Activated naive CD8-positive, alpha-beta T cell treated with anti-CD3 and anti-CD28 coated beads for 36 hours (primary cell): ENCODE data around the gene TNRC6C. TPM values are rescaled to one million over a fixed set of nuclear protein-coding genes. Genes with fewer than 3 reads are reported as not detected.

Source experiments
- DNase-seq: peaks from one replicate; pipeline ENCODE4 v3.0.0; 2021
- H3K27ac Mint-ChIP-seq: one replicate; pipeline ENCODE4 v1.8.0; 2022; ENCODE audit warnings: mild to moderate bottlenecking, moderate library complexity, mixed read lengths
- H3K27me3 Mint-ChIP-seq: one replicate; pipeline ENCODE4 v1.8.0; 2022; ENCODE audit warnings: mild to moderate bottlenecking, mixed read lengths
- H3K36me3 Mint-ChIP-seq: one replicate; pipeline ENCODE4 v1.8.0; 2021; ENCODE audit warnings: mild to moderate bottlenecking, mixed read lengths
- H3K4me1 Mint-ChIP-seq: one replicate; pipeline ENCODE4 v1.8.0; 2021; ENCODE audit warnings: mixed read lengths
- H3K4me3 Mint-ChIP-seq: one replicate; pipeline ENCODE4 v1.8.0; 2022; ENCODE audit warnings: mild to moderate bottlenecking, moderate library complexity, mixed read lengths
- H3K9me3 Mint-ChIP-seq: one replicate; pipeline ENCODE4 v1.8.0; 2022; ENCODE audit warnings: mixed read lengths
- total RNA-seq, 2 experiments: library from RNA; stranded (reverse); gene quantifications; one replicate each; pipeline ENCODE4 v1.2.3, GENCODE V29; 2021

The TNRC6C gene
- total RNA-seq, 2 experiments from 2014 or later: 16.2 to 19.2 TPM

DNA sequence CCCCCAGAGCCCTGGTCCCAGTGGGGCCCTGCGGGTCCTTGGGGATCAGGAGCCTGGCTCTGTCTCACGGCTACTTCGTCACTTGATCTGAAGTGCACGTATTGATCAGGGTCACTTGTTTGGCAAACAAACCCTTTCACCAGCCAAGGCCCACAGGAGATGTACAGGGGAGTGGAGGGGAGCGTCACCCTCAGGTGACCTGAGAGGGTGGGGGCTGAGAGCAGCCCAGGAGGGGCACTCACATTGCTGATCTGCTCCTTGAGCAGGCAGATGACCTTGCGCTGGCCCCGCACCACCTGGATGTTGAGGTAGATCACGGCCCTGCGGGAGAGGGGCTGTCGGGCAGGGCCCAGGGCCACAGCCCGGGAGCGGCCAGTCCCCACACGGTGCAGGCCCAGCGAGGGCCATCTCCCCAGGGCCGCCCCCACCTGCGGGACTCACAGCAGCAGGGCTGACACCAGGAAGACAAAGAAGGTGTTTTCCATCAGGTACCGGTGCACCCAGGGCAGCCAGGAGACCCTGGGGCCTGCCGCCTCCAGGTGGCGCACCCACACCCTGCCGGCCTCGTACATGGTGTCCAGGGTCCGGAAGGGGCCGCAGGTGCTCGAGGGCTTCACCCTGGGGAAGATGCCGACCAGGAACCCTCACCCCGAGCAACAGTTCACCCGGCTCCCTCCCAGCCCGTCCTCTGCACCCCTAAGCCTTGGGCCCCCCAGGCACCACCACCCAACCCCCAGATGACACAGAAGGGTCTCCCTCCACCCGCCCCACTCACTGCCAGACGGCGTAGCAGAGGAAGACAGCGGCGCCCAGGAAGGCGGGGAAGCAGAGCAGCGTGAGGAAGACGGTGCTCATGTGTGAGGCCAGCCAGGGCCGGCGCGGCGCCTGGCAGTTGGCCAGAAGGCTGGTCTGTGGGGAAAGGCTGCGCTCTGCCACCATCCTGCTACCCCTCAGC, 158.8 kb downstream of the TNRC6C start:
- no peak for DNase-seq
- Mint-ChIP-seq H3K27ac (peak overlapping the region; percentile 51), H3K27me3 (no peaks in the 10 kb centered on the region), H3K4me3 (no peak overlapping the region), H3K4me1 (peaks cover 53% of the 10 kb centered on the region), H3K9me3 (no peaks in the 10 kb centered on the region), H3K36me3 (peaks cover 48% of the 10 kb centered on the region)

DNA sequence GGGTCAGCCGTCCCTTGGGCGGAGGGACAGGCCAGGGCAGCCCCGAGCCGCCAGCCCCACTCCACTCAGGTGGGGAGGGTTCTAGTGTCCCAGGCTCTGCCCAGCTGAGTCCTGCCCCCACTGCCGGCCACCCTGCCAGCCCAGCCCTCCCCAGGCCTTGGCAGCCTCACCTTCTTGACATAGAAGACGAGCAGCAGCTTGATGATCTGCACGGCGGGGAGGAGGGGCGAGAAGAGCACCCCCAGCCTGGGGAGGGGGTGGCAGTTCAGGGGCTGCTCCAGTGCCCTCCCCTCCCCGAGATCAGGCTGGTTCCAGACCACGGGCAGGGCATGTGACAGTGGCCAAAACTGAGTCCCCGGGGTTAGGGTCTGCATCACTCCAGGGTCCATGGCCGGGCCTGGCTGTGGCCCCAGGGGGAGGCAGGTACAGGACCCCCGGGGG, 160.3 kb downstream of the TNRC6C start:
- H3K27me3 Mint-ChIP-seq: no peaks in the 10 kb centered on the region

DNA sequence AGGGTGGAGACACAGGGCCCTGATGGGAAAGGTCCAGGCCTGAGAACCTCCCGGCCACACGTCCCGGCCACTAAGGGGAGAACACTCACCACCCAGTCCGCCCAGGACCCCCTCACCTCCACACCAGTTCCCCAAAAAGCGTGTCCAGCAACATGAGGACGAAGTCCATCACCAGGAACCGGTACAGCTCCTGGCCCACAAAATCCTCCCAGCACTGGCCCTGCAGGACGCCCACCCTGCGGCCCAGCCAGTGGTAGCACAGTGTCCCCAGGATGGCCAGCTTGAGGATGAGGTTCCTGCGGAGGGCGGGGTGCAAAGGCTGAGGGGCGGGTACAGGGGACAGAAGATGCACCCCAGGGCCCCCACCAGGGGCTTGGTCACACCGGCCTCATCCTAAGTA, 162.0 kb downstream of the TNRC6C start:
- Mint-ChIP-seq H3K9me3 (no peaks in the 10 kb centered on the region), H3K36me3 (peaks cover 49% of the 10 kb centered on the region), H3K4me1 (peaks cover 48% of the 10 kb centered on the region)

More for the DNA sequence above, 160.3 kb downstream of the TNRC6C start:
- H3K9me3 Mint-ChIP-seq: no peaks in the 10 kb centered on the region
- DNase-seq: no peak
- H3K27ac Mint-ChIP-seq: no peak overlapping the region
- no peak overlapping the region for H3K4me3 Mint-ChIP-seq
- H3K36me3 Mint-ChIP-seq: peaks cover 55% of the 10 kb centered on the region
- H3K4me1 Mint-ChIP-seq: peaks cover 54% of the 10 kb centered on the region

DNA sequence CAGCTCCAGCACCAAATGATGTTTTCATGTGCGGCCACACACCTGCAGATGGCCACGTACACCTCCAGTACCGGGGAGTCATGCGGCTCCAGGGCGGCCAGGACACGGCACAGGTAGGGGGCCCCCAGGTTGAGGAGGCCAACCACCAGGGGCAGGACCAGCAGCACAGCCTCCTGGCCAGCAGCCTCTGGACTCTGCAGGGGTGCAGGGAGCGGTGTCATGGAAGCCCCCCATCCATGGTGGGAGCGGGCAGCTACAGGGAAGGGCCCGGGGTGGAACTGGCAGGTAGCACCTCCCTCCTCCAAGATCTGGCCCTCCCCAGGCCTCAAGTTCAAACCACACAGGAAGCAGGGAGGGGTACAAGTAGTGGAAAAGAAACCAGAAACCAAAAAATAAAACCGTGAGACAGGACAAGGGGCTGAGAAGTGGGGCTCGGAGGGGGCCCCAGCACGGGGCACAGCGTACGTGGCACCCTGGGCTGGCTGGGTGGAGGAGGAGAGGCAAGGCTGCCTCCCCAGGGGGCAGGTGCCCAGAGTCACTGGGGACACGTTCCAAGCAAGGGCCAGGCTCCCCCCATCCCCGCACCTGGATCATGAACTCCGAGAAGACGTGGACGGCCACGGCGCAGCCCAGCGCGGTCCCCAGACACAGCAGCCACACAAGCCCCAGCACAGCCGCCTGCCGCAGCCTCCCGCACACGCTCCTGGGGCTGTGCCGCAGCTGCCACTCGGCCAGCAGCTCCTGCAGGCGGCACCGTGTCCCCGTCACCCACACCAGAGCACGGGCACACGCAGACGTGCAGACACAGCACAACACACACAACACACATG, 162.7 kb downstream of the TNRC6C start:
- peak overlapping the region; percentile 93 for H3K27ac Mint-ChIP-seq
- H3K9me3 Mint-ChIP-seq: no peaks in the 10 kb centered on the region
- no peaks in the 10 kb centered on the region for H3K27me3 Mint-ChIP-seq
- peaks cover 51% of the 10 kb centered on the region for H3K4me1 Mint-ChIP-seq
- DNase-seq: peak; percentile 65
- peak overlapping the region; percentile 81 for H3K4me3 Mint-ChIP-seq
- peaks cover 51% of the 10 kb centered on the region for H3K36me3 Mint-ChIP-seq

More for the DNA sequence above, 162.0 kb downstream of the TNRC6C start:
- Mint-ChIP-seq H3K4me3 (peak overlapping the region; percentile 81), H3K27ac (peak overlapping the region; percentile 25), H3K27me3 (no peaks in the 10 kb centered on the region)
- no peak for DNase-seq

GRCh38 chr17:78121801-78122215, 163.3 kb downstream of the TNRC6C start:
- DNase-seq: no peak
- Mint-ChIP-seq H3K27ac (peak overlapping the region; percentile 93), H3K4me3 (peak overlapping the region; percentile 81), H3K9me3 (no peaks in the 10 kb centered on the region), H3K4me1 (peaks cover 55% of the 10 kb centered on the region), H3K27me3 (no peaks in the 10 kb centered on the region), H3K36me3 (peaks cover 54% of the 10 kb centered on the region)

GRCh38 chr17:78122216-78122930, 163.9 kb downstream of the TNRC6C start:
- Mint-ChIP-seq H3K9me3 (no peaks in the 10 kb centered on the region), H3K27me3 (no peaks in the 10 kb centered on the region), H3K4me1 (peaks cover 58% of the 10 kb centered on the region), H3K27ac (peak overlapping the region; percentile 93), H3K4me3 (peak overlapping the region; percentile 81), H3K36me3 (peaks cover 55% of the 10 kb centered on the region)
- no peak for DNase-seq

- DNase-seq: no peak
- Mint-ChIP-seq H3K27ac (peak overlapping the region; percentile 93), H3K9me3 (no peaks in the 10 kb centered on the region), H3K36me3 (peaks cover 51% of the 10 kb centered on the region), H3K27me3 (no peaks in the 10 kb centered on the region), H3K4me3 (peak overlapping the region; percentile 81), H3K4me1 (peaks cover 53% of the 10 kb centered on the region)
Measured at GRCh38 chr17:78122931-78123249, 164.4 kb downstream of the TNRC6C start.

- H3K4me3 Mint-ChIP-seq: peak overlapping the region; percentile 90
- no peaks in the 10 kb centered on the region for H3K27me3 Mint-ChIP-seq
- H3K4me1 Mint-ChIP-seq: peaks cover 50% of the 10 kb centered on the region
- DNase-seq: no peak
- H3K27ac Mint-ChIP-seq: peak overlapping the region; percentile 93
- peaks cover 49% of the 10 kb centered on the region for H3K36me3 Mint-ChIP-seq
- H3K9me3 Mint-ChIP-seq: no peaks in the 10 kb centered on the region
Measured at GRCh38 chr17:78123258-78123929, 164.9 kb downstream of the TNRC6C start.

GRCh38 chr17:78124081-78124835, 165.8 kb downstream of the TNRC6C start:
- H3K4me3 Mint-ChIP-seq: peak overlapping the region; percentile 90
- H3K9me3 Mint-ChIP-seq: no peaks in the 10 kb centered on the region
- H3K4me1 Mint-ChIP-seq: peaks cover 54% of the 10 kb centered on the region
- H3K27me3 Mint-ChIP-seq: no peaks in the 10 kb centered on the region
- peak; percentile 44 for DNase-seq
- H3K36me3 Mint-ChIP-seq: peaks cover 49% of the 10 kb centered on the region
- H3K27ac Mint-ChIP-seq: peak overlapping the region; percentile 55

- H3K36me3 Mint-ChIP-seq: peaks cover 48% of the 10 kb centered on the region
- H3K27me3 Mint-ChIP-seq: no peaks in the 10 kb centered on the region
Measured at GRCh38 chr17:78124836-78125137, 166.3 kb downstream of the TNRC6C start.

DNA sequence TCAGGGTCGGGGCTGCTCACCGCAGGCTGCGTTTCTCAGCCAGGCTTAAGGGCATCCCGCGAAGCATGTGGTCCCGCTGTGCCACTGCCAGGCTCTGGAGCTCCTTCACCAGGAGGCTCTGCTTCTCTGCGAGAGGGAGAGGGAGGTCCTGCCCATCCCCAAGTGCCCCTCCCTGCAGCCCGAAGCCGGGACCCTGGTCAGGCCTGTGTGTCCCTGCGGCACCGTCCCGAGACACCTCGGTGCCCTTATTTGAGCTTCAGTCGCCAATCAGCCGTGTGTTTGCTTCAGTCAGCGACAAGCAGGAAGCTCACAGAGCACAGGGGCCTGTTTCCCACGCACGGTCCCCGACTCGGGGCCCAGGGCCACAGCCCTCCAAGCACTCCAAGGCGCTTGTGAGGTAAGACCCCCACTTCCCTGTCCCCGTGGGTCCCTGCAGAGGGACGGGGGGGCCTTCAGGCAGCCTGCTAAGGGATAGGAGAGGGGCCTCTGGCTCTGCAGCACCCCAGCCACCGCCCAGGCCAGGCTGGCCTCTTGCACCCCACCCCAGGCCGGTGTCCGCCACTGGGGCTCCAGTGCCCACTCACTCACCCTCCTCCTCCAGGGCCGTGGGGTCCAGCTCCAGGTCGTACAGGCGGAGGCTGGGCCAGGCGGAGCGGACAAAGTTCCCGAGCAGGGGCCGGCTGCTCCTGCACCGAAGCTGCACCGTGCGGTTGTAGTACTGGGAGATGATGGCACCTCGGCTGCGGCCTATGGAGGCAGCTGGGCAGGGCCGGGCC, 166.8 kb downstream of the TNRC6C start:
- peaks cover 45% of the 10 kb centered on the region for H3K36me3 Mint-ChIP-seq
- H3K4me1 Mint-ChIP-seq: peaks cover 58% of the 10 kb centered on the region
- H3K27ac Mint-ChIP-seq: peak overlapping the region; percentile 66
- DNase-seq: peak; percentile 50
- H3K27me3 Mint-ChIP-seq: no peaks in the 10 kb centered on the region
- peak overlapping the region; percentile 90 for H3K4me3 Mint-ChIP-seq
- no peaks in the 10 kb centered on the region for H3K9me3 Mint-ChIP-seq

More at GRCh38 chr17:78124836-78125137, 166.3 kb downstream of the TNRC6C start:
- H3K4me1 Mint-ChIP-seq: peaks cover 57% of the 10 kb centered on the region
- H3K9me3 Mint-ChIP-seq: no peaks in the 10 kb centered on the region
- DNase-seq: no peak
- peak overlapping the region; percentile 66 for H3K27ac Mint-ChIP-seq
- peak overlapping the region; percentile 90 for H3K4me3 Mint-ChIP-seq

DNA sequence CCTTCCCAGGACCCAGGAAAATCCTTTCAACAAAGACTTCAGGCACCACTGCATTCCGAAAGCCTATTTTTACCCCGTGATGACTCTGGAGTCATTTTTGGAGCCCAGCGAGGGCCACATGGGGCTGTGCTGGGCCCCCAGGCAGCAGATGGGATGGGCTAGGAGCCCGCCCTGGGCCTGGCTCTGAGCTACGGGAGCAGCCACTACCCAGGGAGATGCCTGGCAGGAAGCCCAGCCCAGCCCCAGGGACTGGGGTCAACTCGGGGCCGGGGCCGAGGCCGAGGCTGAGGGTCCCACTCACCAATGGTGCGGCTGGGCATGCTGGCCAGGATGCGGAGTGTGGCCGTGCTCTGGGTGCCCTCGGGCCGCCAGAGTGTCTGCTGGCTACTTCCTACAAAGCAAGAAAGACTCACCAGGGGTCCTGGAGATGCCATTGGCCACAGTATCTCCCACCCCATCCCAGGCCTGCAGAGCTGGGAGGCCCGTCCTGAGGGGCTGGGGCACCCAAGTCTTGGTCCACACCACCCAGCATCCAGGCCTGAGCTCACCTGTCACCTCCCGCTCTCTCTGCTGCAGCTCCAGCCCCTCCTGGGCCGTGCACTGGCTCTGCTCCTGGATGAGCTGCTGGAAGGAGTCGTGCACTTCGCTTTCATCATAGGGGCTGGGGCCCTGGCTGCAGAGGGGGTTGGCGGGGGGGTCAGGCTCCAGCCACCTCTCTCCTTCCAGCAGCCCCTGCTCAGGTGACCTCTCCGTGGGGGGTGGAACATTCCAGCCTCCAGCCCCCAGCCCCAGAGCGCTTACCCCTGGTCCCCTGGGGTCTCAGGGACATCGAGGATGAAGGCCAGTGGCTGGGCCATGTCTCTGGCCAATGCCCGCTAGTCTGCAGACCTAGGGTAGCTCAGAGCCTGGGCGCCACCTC, 167.7 kb downstream of the TNRC6C start:
- Mint-ChIP-seq H3K4me3 (peak overlapping the region; percentile 90), H3K27me3 (no peaks in the 10 kb centered on the region), H3K4me1 (peaks cover 55% of the 10 kb centered on the region), H3K9me3 (no peaks in the 10 kb centered on the region), H3K27ac (peak overlapping the region; percentile 86), H3K36me3 (peaks cover 45% of the 10 kb centered on the region)
- no peak for DNase-seq
